Hindlimb muscle (tissue), 1 donor: Measurements from ENCODE around the gene BZW2. TPM values are rescaled to one million over a fixed set of nuclear protein-coding genes. Genes with fewer than 3 reads are reported as not detected.
"Not testable (repeated sequence)": the region's sequence is repeated elsewhere in the genome, so short reads cannot be mapped to it uniquely, and the experiment has no call there.

Experiments used
- DNase-seq: peaks from one replicate; pipeline ENCODE4 v3.0.0-alpha.2; 2013
- polyA plus RNA-seq: library from polyadenylated mRNA; unstranded; fragments of 120-200 nt; gene quantifications from one replicate; pipeline ENCODE4 v1.2.1, GENCODE V29; 2013; ENCODE audit not compliant: insufficient read length

Gene BZW2
- polyA plus RNA-seq, 1 donor, result 142 TPM

- no peak for DNase-seq
These were observed 591 bp downstream of the BZW2 start for GRCh38 chr7:16646472-16647072.

- DNase-seq, result no peak
These were observed 1.5 kb downstream of the BZW2 start for GRCh38 chr7:16647435-16647960.

GRCh38 chr7:16648551-16648950 lies 2.6 kb downstream of the BZW2 start:
- DNase-seq, result no peak

GRCh38 chr7:16649196-16649595 lies 3.2 kb downstream of the BZW2 start:
- DNase-seq, result no peak

- DNase-seq, result no peak
These were observed 4.3 kb downstream of the BZW2 start for GRCh38 chr7:16650266-16650665.

- DNase-seq, result no peak
These were observed 5.6 kb downstream of the BZW2 start for GRCh38 chr7:16651396-16652239.

GRCh38 chr7:16652240-16652583 lies 6.2 kb downstream of the BZW2 start:
- no peak for DNase-seq

- no peak for DNase-seq
These were observed 6.9 kb downstream of the BZW2 start for GRCh38 chr7:16652888-16653287.

GRCh38 chr7:16655394-16655793 lies 9.4 kb downstream of the BZW2 start:
- no peak for DNase-seq

- no peak for DNase-seq
These were observed 10.2 kb downstream of the BZW2 start for GRCh38 chr7:16656141-16656540.

GRCh38 chr7:16657656-16658279 lies 11.8 kb downstream of the BZW2 start:
- DNase-seq, result no peak

GRCh38 chr7:16659854-16660497 lies 14.0 kb downstream of the BZW2 start:
- DNase-seq, result not testable (repeated sequence)

GRCh38 chr7:16660702-16661464 lies 14.9 kb downstream of the BZW2 start:
- no peak for DNase-seq

GRCh38 chr7:16661924-16662323 lies 15.9 kb downstream of the BZW2 start:
- no peak for DNase-seq

GRCh38 chr7:16667355-16667754 lies 21.4 kb downstream of the BZW2 start:
- DNase-seq, result no peak

- DNase-seq, result no peak
These were observed 22.3 kb downstream of the BZW2 start for GRCh38 chr7:16668049-16668858.

- DNase-seq, result no peak
These were observed 23.0 kb downstream of the BZW2 start for GRCh38 chr7:16668978-16669377.

GRCh38 chr7:16669581-16669980 lies 23.6 kb downstream of the BZW2 start:
- no peak for DNase-seq

- DNase-seq, result no peak
These were observed 24.0 kb downstream of the BZW2 start for GRCh38 chr7:16670021-16670420.

GRCh38 chr7:16670731-16671344 lies 24.9 kb downstream of the BZW2 start:
- no peak for DNase-seq

GRCh38 chr7:16671811-16672210 lies 25.8 kb downstream of the BZW2 start:
- no peak for DNase-seq
